Measurements from ENCODE around the gene PDE8B.

The PDE8B gene

GRCh38 chr5:77397686-77398292, 187.3 kb downstream of the PDE8B start:
- Histone ChIP-seq H3K9me3 (replicated peaks in 1 of 11) (no peaks in the 10 kb centered on the region), H3K4me1 (peaks cover 0 to 19% (median 9%) of the 10 kb centered on the region in 10 experiments; a peak in 15 of 20 replicates), H3K4me2 (no peak overlapping the region), H3K27ac (no peak overlapping the region), H4K20me1 (no peaks in the 10 kb centered on the region), H3K27me3 (no peaks in the 10 kb centered on the region), H3K4me3 (no peak overlapping the region), H3K9ac (no peak overlapping the region), H3K36me3 (no peaks in the 10 kb centered on the region)
- TF ChIP-seq Cebpa-rat (IDR thresholded peaks at IDR 0.05) = no peak

- no peak for TF ChIP-seq Cebpa-rat (IDR thresholded peaks at IDR 0.05)
- no peaks in the 10 kb centered on the region for H3K36me3 ChIP-seq
- no peak overlapping the region for H3K9ac ChIP-seq
- no peaks in the 10 kb centered on the region for H3K27me3 ChIP-seq
- H3K4me2 ChIP-seq = no peak overlapping the region
- peaks cover 0 to 19% (median 9%) of the 10 kb centered on the region in 10 experiments; a peak in 15 of 20 replicates for H3K4me1 ChIP-seq
- no peak overlapping the region for H3K27ac ChIP-seq
- no peaks in the 10 kb centered on the region for H4K20me1 ChIP-seq
- H3K9me3 ChIP-seq (replicated peaks in 1 of 11) = no peaks in the 10 kb centered on the region
- H3K4me3 ChIP-seq = no peak overlapping the region
These were observed 188.0 kb downstream of the PDE8B start for GRCh38 chr5:77398458-77398857.

- H3K4me3 ChIP-seq = no peak overlapping the region
- H3K4me1 ChIP-seq = peaks cover 0 to 19% (median 9%) of the 10 kb centered on the region in 10 experiments; a peak in 15 of 20 replicates
- TF ChIP-seq Cebpa-rat (IDR thresholded peaks at IDR 0.05) = no peak
- H3K36me3 ChIP-seq = no peaks in the 10 kb centered on the region
- H3K27me3 ChIP-seq = no peaks in the 10 kb centered on the region
- H3K9me3 ChIP-seq (replicated peaks in 1 of 11) = no peaks in the 10 kb centered on the region
- H3K27ac ChIP-seq = no peak overlapping the region
- H3K9ac ChIP-seq = no peak overlapping the region
- H3K4me2 ChIP-seq = no peak overlapping the region
- no peaks in the 10 kb centered on the region for H4K20me1 ChIP-seq
These were observed 188.4 kb downstream of the PDE8B start for GRCh38 chr5:77398896-77399295.

- peaks cover 0 to 17% (median 8%) of the 10 kb centered on the region in 10 experiments; a peak in 15 of 20 replicates for H3K4me1 ChIP-seq
- no peaks in the 10 kb centered on the region for H3K9me3 ChIP-seq (replicated peaks in 1 of 11)
- H4K20me1 ChIP-seq = no peaks in the 10 kb centered on the region
- H3K27ac ChIP-seq = no peak overlapping the region
- H3K4me2 ChIP-seq = peak overlapping the region in 3 of 11 experiments; percentile 3 to 46 (median 27); a peak in 5 of 22 replicates
- H3K27me3 ChIP-seq = no peaks in the 10 kb centered on the region
- no peak overlapping the region for H3K4me3 ChIP-seq
- no peaks in the 10 kb centered on the region for H3K36me3 ChIP-seq
- TF ChIP-seq Cebpa-rat (IDR thresholded peaks at IDR 0.05) = peak in 1 of 11 experiments; percentile 25; a peak in 3 of 22 replicates
- no peak overlapping the region for H3K9ac ChIP-seq
These were observed 190.2 kb downstream of the PDE8B start for GRCh38 chr5:77400645-77401044.

GRCh38 chr5:77402796-77403195, 192.3 kb downstream of the PDE8B start:
- no peak for TF ChIP-seq Cebpa-rat (IDR thresholded peaks at IDR 0.05)
- Histone ChIP-seq H3K9ac (no peak overlapping the region), H3K4me3 (no peak overlapping the region), H3K4me2 (no peak overlapping the region), H3K36me3 (no peaks in the 10 kb centered on the region), H3K4me1 (peaks cover 0 to 13% (median 0%) of the 10 kb centered on the region in 10 experiments; a peak in 6 of 20 replicates), H3K9me3 (replicated peaks in 1 of 11) (no peaks in the 10 kb centered on the region), H4K20me1 (no peaks in the 10 kb centered on the region), H3K27me3 (no peaks in the 10 kb centered on the region), H3K27ac (no peak overlapping the region)

- H3K36me3 ChIP-seq = no peaks in the 10 kb centered on the region
- H3K4me1 ChIP-seq = no peaks in the 10 kb centered on the region
- no peak overlapping the region for H3K27ac ChIP-seq
- no peak overlapping the region for H3K4me2 ChIP-seq
- H4K20me1 ChIP-seq = no peaks in the 10 kb centered on the region
- H3K9ac ChIP-seq = no peak overlapping the region
- no peaks in the 10 kb centered on the region for H3K9me3 ChIP-seq (replicated peaks in 1 of 11)
- no peak overlapping the region for H3K4me3 ChIP-seq
- no peaks in the 10 kb centered on the region for H3K27me3 ChIP-seq
- no peak for TF ChIP-seq Cebpa-rat (IDR thresholded peaks at IDR 0.05)
These were observed 196.7 kb downstream of the PDE8B start for GRCh38 chr5:77407152-77407551.

- Histone ChIP-seq H3K9me3 (replicated peaks in 1 of 11) (no peaks in the 10 kb centered on the region), H3K4me2 (no peak overlapping the region), H3K4me1 (no peaks in the 10 kb centered on the region), H3K27ac (no peak overlapping the region), H3K9ac (no peak overlapping the region), H3K27me3 (no peaks in the 10 kb centered on the region), H4K20me1 (no peaks in the 10 kb centered on the region), H3K36me3 (no peaks in the 10 kb centered on the region), H3K4me3 (no peak overlapping the region)
- TF ChIP-seq Cebpa-rat (IDR thresholded peaks at IDR 0.05) = no peak
These were observed 199.6 kb downstream of the PDE8B start for GRCh38 chr5:77409870-77410621.

GRCh38 chr5:77413049-77413448, 202.6 kb downstream of the PDE8B start:
- Histone ChIP-seq H3K4me2 (no peak overlapping the region), H3K27me3 (no peaks in the 10 kb centered on the region), H4K20me1 (no peaks in the 10 kb centered on the region), H3K36me3 (no peaks in the 10 kb centered on the region), H3K9me3 (replicated peaks in 1 of 11) (no peaks in the 10 kb centered on the region), H3K4me1 (no peaks in the 10 kb centered on the region), H3K27ac (no peak overlapping the region), H3K9ac (no peak overlapping the region), H3K4me3 (no peak overlapping the region)
- no peak for TF ChIP-seq Cebpa-rat (IDR thresholded peaks at IDR 0.05)

- Histone ChIP-seq H3K27me3 (no peaks in the 10 kb centered on the region), H4K20me1 (no peaks in the 10 kb centered on the region), H3K4me2 (no peak overlapping the region), H3K27ac (no peak overlapping the region), H3K9ac (no peak overlapping the region), H3K36me3 (peaks cover 0 to 4% (median 0%) of the 10 kb centered on the region in 11 experiments; a peak in 4 of 22 replicates), H3K4me1 (no peaks in the 10 kb centered on the region), H3K4me3 (no peak overlapping the region), H3K9me3 (replicated peaks in 1 of 11) (peaks cover 0 to 5% (median 3%) of the 10 kb centered on the region in 11 experiments; a peak in 3 of 22 replicates)
- no peak for TF ChIP-seq Cebpa-rat (IDR thresholded peaks at IDR 0.05)
These were observed 207.7 kb downstream of the PDE8B start for GRCh38 chr5:77418162-77418561.
